ENCODE results near the gene CTF1.
"Not testable (repeated sequence)": the region's sequence is repeated elsewhere in the genome, so short reads cannot be mapped to it uniquely, and the experiment has no call there.

Gene CTF1, protein sequence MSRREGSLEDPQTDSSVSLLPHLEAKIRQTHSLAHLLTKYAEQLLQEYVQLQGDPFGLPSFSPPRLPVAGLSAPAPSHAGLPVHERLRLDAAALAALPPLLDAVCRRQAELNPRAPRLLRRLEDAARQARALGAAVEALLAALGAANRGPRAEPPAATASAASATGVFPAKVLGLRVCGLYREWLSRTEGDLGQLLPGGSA

DNA sequence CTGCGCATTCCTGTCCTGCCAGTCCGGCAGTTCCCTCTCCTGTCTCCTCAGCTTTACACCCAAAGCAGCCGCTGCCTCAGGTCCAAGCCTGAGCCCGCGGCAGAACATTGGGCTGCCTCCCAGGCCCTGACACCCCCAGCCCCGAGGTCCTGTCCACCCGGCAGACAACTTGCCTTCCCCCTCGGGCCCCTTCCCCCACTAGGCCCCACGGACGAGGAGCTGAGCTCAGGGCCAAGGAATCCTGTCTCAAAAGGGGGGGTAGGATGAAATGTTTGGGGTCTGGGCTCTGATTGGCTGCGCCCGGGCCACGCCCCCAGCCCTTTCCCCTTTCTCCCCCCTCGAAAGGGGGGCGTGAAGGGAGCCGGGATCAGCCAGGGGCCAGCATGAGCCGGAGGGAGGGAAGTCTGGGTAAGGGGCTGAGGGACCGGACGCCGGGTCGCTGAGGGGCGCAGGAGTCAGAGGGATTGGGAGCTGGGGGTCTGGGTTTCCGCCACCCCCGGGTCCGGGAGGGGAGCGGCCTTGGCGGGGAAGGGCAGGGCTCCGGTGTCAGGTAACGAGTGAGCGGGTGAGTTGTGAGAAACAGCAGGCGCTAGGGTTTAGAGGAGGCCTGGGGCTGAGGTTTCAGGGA, at the start of gene CTF1:
TSS of gene CTF1 (plus strand) at position 354 of the 628 bp plus-strand sequence. CDS start at position 384, 30 bp downstream.
- no CpG with 5 or more reads among the region's 31 CpGs for WGBS (ENCODE audit: insufficient coverage, insufficient read length)
- Histone ChIP-seq H3K4me1 (ENCODE audit: control insufficient read depth, insufficient read depth, low read length) (peaks cover 5% of the 10 kb centered on the region), H3K36me3 (ENCODE audit: control insufficient read depth, insufficient read depth, low read length) (no peaks in the 10 kb centered on the region), H3K9me3 (ENCODE audit: control insufficient read depth, insufficient read depth, low read length) (no peaks in the 10 kb centered on the region), H3K4me3 (ENCODE audit: low read length) (peak within 1 kb of the TSS; percentile 56; the same call in 1 of the 2 replicates), H3K27ac (ENCODE audit: low read length) (no peak within 1 kb of the TSS), H3K27me3 (ENCODE audit: control insufficient read depth, insufficient read depth, low read length) (no peaks in the 10 kb centered on the region)
- DNase-seq (ENCODE audit: low read depth, low spot score): no peak

DNA sequence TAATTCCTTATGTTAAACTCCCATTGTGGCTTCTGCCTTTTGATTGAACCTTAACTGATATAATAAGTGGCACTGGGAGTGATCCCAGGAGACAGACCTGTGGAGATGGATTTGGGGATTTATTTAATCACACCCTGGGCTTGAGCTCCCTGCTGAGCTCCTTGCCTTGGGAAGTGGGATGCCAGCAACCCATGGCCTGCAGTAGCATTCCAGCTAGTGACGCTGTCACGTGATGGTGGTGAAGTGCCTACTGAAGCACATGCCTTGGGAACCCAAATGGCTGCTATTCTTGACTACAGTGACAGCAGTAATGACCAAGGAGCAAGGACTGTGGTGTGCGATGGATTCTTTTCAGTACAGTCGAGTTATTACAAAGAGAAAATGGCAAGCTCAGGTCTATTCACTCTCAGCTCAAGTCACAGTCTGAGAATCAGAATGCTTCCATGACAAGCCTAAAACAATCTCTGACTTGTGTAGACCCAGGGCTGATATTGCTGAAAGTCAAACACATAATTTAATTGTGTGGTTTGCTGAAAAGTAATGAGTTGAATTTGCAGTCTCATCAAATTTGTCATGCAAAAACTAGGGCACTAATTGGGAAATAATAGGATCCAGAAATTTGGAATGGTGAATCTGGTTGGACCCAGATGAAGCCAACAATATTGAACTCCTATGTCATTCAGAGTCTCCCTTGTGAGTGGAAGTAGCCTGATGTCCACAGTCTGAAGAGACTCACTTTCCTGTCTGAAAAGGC, 49.6 kb upstream of the CTF1 start:
- no peak overlapping the region for H3K27ac ChIP-seq (ENCODE audit: low read length)
- H3K4me1 ChIP-seq (ENCODE audit: control insufficient read depth, insufficient read depth, low read length): no peaks in the 10 kb centered on the region
- H3K36me3 ChIP-seq (ENCODE audit: control insufficient read depth, insufficient read depth, low read length): no peaks in the 10 kb centered on the region
- H3K4me3 ChIP-seq (ENCODE audit: low read length): no peak overlapping the region
- no peaks in the 10 kb centered on the region for H3K9me3 ChIP-seq (ENCODE audit: control insufficient read depth, insufficient read depth, low read length)
- H3K27me3 ChIP-seq (ENCODE audit: control insufficient read depth, insufficient read depth, low read length): no peaks in the 10 kb centered on the region
- DNase-seq (ENCODE audit: low read depth, low spot score): no peak
- no CpG with 5 or more reads among the region's 4 CpGs for WGBS (ENCODE audit: insufficient coverage, insufficient read length)

DNA sequence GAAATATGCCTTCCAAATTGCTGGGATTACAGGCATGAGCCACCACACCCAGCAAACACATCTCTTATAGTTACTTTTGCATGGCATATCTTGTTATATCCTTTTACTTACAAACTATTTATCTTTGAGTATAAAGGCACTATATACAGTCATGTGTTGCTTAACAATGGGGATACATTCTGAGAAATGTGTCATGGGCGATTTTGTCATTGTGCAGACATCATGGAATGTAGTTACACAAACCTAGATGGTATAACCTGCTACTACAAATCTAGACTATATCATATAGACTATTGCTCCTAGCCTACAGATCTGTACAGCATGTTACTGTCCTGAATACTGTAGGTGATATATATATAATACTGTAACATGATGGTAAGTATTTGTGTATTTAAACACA, 46.2 kb upstream of the CTF1 start:
- Histone ChIP-seq H3K4me1 (ENCODE audit: control insufficient read depth, insufficient read depth, low read length) (no peaks in the 10 kb centered on the region), H3K9me3 (ENCODE audit: control insufficient read depth, insufficient read depth, low read length) (no peaks in the 10 kb centered on the region), H3K4me3 (ENCODE audit: low read length) (no peak overlapping the region), H3K27me3 (ENCODE audit: control insufficient read depth, insufficient read depth, low read length) (no peaks in the 10 kb centered on the region), H3K36me3 (ENCODE audit: control insufficient read depth, insufficient read depth, low read length) (no peaks in the 10 kb centered on the region), H3K27ac (ENCODE audit: low read length) (no peak overlapping the region)
- DNase-seq (ENCODE audit: low read depth, low spot score): no peak
- no CpG with 5 or more reads among the region's 1 CpG for WGBS (ENCODE audit: insufficient coverage, insufficient read length)

DNA sequence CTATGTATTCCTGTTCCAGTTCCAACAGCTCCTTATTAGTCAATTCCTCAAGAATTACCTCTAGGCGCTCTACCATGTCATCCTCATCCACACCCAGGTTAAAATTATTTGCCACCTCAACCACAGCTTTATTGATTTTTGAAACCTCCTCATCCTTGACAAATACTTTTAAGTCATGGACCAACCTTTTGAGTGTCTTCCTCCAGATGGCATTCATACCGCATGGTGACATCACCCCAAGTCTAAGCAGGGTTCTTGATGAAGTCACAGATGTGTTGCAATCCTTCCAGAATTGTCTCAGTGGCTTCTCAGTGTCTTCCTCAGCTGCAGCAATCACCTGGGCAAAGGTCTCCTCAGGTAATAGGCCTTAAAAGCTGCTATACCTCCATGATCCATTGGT, 42.7 kb upstream of the CTF1 start:
- H3K36me3 ChIP-seq (ENCODE audit: control insufficient read depth, insufficient read depth, low read length): no peaks in the 10 kb centered on the region
- H3K4me1 ChIP-seq (ENCODE audit: control insufficient read depth, insufficient read depth, low read length): no peaks in the 10 kb centered on the region
- no peak overlapping the region for H3K27ac ChIP-seq (ENCODE audit: low read length)
- H3K4me3 ChIP-seq (ENCODE audit: low read length): no peak overlapping the region
- WGBS (ENCODE audit: insufficient coverage, insufficient read length): no CpG with 5 or more reads among the region's 2 CpGs
- no peak for DNase-seq (ENCODE audit: low read depth, low spot score)
- peaks cover 2% of the 10 kb centered on the region for H3K27me3 ChIP-seq (ENCODE audit: control insufficient read depth, insufficient read depth, low read length)
- H3K9me3 ChIP-seq (ENCODE audit: control insufficient read depth, insufficient read depth, low read length): no peaks in the 10 kb centered on the region

DNA sequence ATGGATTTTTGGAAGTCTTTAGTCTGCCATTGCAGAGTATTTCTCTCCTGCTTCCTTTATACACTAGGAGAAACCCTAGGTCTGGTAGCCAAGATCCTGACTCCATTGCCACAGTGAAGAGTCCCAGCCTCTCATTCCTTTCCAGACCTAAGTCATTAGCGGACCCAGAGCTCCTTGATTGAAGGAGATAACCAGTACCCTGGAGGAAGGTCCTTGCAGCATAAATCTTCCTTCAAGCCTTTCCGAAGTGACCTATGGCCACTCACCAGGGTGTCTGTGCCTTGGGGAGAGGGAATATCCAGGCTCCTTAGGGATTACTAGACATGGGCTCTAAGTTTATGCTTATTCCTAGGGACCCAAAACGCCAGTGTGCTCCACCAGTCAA, 38.3 kb upstream of the CTF1 start:
- DNase-seq (ENCODE audit: low read depth, low spot score): no peak
- no CpG with 5 or more reads among the region's 3 CpGs for WGBS (ENCODE audit: insufficient coverage, insufficient read length)
- Histone ChIP-seq H3K4me3 (ENCODE audit: low read length) (no peak overlapping the region), H3K36me3 (ENCODE audit: control insufficient read depth, insufficient read depth, low read length) (no peaks in the 10 kb centered on the region), H3K9me3 (ENCODE audit: control insufficient read depth, insufficient read depth, low read length) (no peaks in the 10 kb centered on the region), H3K27ac (ENCODE audit: low read length) (no peak overlapping the region), H3K27me3 (ENCODE audit: control insufficient read depth, insufficient read depth, low read length) (peaks cover 2% of the 10 kb centered on the region), H3K4me1 (ENCODE audit: control insufficient read depth, insufficient read depth, low read length) (no peaks in the 10 kb centered on the region)

DNA sequence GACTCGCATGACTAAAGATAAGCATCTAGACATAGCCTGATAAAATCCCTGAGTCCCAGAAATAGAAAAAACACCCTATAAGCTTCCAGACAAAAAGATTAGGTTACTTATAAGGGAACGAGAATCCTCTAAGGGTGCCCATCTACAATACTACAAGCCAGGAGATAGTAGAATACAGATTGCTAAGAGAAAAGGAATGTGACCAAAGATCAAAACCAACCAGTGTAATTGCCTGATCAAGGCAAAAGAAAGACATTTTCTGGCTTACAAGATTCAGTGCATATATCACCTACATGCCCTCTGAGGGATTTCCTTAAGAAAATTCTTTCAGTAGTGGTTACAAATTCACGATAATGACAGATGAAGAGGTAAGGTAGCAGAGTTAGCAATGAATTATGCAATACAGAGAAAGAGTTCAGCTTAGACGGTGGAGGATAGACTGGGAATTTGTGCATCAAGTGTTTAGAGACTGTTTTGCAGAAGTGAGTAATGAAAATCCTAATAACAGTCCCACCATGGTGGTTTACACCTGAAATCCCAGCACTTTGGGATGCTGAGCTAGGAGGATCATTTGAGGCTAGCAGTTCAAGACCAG, 37.5 kb upstream of the CTF1 start:
- peaks cover 2% of the 10 kb centered on the region for H3K27me3 ChIP-seq (ENCODE audit: control insufficient read depth, insufficient read depth, low read length)
- no peaks in the 10 kb centered on the region for H3K36me3 ChIP-seq (ENCODE audit: control insufficient read depth, insufficient read depth, low read length)
- H3K4me1 ChIP-seq (ENCODE audit: control insufficient read depth, insufficient read depth, low read length): no peaks in the 10 kb centered on the region
- H3K9me3 ChIP-seq (ENCODE audit: control insufficient read depth, insufficient read depth, low read length): no peaks in the 10 kb centered on the region
- DNase-seq (ENCODE audit: low read depth, low spot score): no peak
- H3K4me3 ChIP-seq (ENCODE audit: low read length): no peak overlapping the region
- WGBS (ENCODE audit: insufficient coverage, insufficient read length): no CpG with 5 or more reads among the region's 4 CpGs
- H3K27ac ChIP-seq (ENCODE audit: low read length): no peak overlapping the region

DNA sequence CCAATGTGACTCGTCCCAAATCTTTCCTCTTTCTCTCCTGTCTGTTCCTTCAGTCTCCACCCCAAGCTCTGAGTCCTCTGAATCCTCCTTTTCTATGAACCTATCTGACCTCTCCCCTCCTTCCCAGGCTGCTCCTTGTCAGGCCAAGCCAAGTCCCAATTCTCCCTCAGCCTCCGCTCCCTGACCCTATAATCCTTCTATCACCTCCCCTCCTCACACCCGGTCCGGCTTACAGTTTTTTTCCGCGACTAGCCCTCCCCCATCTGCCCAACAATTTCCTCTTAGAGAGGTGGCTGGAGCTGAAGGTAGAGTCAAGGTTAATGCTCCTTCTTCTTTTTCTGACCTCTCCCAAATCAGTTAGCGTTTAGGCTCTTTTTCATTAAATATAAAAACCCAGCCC, 35.7 kb upstream of the CTF1 start:
- H3K36me3 ChIP-seq (ENCODE audit: control insufficient read depth, insufficient read depth, low read length); H3K27me3 ChIP-seq (ENCODE audit: control insufficient read depth, insufficient read depth, low read length); H3K4me3 ChIP-seq (ENCODE audit: low read length); H3K4me1 ChIP-seq (ENCODE audit: control insufficient read depth, insufficient read depth, low read length); DNase-seq (ENCODE audit: low read depth, low spot score); H3K9me3 ChIP-seq (ENCODE audit: control insufficient read depth, insufficient read depth, low read length); H3K27ac ChIP-seq (ENCODE audit: low read length): not testable (repeated sequence)
- no CpG with 5 or more reads among the region's 7 CpGs for WGBS (ENCODE audit: insufficient coverage, insufficient read length)

DNA sequence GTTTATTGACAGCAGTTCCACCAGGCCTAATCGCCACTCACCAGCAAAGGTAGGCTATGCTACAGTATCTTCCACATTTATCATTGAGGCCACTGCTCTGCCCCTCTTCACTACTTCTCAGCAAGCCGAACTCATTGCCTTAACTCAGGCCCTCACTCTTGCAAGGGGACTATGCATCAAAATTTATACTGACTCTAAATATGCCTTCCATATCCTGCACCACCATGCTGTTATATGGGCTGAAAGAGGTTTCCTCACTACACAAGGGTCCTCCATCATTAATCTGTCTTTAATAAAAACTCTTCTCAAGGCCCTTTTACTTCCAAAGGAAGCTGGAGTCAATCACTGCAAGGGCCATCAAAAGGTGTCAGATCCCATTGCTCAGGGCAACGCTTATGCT, 33.2 kb upstream of the CTF1 start:
- not testable (repeated sequence) for H3K36me3 ChIP-seq (ENCODE audit: control insufficient read depth, insufficient read depth, low read length); H3K9me3 ChIP-seq (ENCODE audit: control insufficient read depth, insufficient read depth, low read length); DNase-seq (ENCODE audit: low read depth, low spot score); H3K4me1 ChIP-seq (ENCODE audit: control insufficient read depth, insufficient read depth, low read length); H3K4me3 ChIP-seq (ENCODE audit: low read length); H3K27me3 ChIP-seq (ENCODE audit: control insufficient read depth, insufficient read depth, low read length); H3K27ac ChIP-seq (ENCODE audit: low read length)
- no CpG with 5 or more reads among the region's 3 CpGs for WGBS (ENCODE audit: insufficient coverage, insufficient read length)

DNA sequence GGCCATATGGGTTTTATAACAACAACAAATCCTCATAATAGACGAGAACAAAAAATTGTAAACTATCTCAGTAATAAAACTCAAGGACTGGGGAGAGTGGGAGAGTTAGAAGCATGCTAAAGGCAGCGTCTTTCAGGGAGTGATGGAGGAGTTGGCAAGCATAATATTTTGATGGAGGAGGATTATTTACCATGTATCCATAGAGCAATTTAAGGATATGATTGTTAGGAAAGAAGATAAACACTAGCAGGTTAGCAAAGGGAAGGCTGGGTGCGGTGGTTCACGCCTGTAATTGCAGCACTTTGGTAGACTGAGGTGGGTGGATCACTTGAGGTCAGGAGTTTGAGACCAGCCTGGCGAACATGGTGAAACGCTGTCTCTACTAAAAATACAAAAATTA, 30.4 kb upstream of the CTF1 start:
- Histone ChIP-seq H3K4me1 (ENCODE audit: control insufficient read depth, insufficient read depth, low read length) (no peaks in the 10 kb centered on the region), H3K36me3 (ENCODE audit: control insufficient read depth, insufficient read depth, low read length) (no peaks in the 10 kb centered on the region), H3K27ac (ENCODE audit: low read length) (no peak overlapping the region), H3K27me3 (ENCODE audit: control insufficient read depth, insufficient read depth, low read length) (no peaks in the 10 kb centered on the region), H3K9me3 (ENCODE audit: control insufficient read depth, insufficient read depth, low read length) (no peaks in the 10 kb centered on the region), H3K4me3 (ENCODE audit: low read length) (no peak overlapping the region)
- no peak for DNase-seq (ENCODE audit: low read depth, low spot score)
- WGBS (ENCODE audit: insufficient coverage, insufficient read length): no CpG with 5 or more reads among the region's 6 CpGs

DNA sequence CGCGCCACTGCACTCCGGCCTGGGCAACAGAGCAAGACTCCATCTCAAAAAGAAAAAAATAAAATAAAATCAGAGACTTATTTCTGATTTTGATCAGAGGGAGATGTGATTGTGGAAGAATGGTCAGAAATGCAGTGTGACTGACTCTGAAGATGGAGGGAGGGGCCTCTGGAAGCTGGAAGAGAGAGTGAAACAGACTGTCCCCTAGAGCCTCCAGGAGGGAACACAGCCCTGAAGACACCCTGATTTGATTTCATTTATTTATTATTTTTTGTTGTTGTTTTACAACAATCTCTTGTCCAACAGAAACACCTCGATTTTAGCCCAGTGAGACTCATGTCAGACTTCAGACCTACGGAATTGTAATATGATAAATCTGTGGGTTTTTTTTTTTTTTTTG, 28.7 kb upstream of the CTF1 start:
- Histone ChIP-seq H3K9me3 (ENCODE audit: control insufficient read depth, insufficient read depth, low read length) (no peaks in the 10 kb centered on the region), H3K4me1 (ENCODE audit: control insufficient read depth, insufficient read depth, low read length) (no peaks in the 10 kb centered on the region), H3K27me3 (ENCODE audit: control insufficient read depth, insufficient read depth, low read length) (peaks cover 2% of the 10 kb centered on the region; the same call in 1 of the 2 replicates), H3K27ac (ENCODE audit: low read length) (no peak overlapping the region), H3K36me3 (ENCODE audit: control insufficient read depth, insufficient read depth, low read length) (no peaks in the 10 kb centered on the region), H3K4me3 (ENCODE audit: low read length) (no peak overlapping the region)
- DNase-seq (ENCODE audit: low read depth, low spot score): no peak
- no CpG with 5 or more reads among the region's 5 CpGs for WGBS (ENCODE audit: insufficient coverage, insufficient read length)

All from iPS DF 6.9 (cell line).